IMR-90 (cell line): ENCODE data around the gene SPEF2. TPM values are rescaled to one million over a fixed set of nuclear protein-coding genes. Genes with fewer than 3 reads are reported as not detected.

Source experiments
- ATAC-seq: fragments of 200-7000 bp; cut with Tn5 transposase; 2 replicates; pipeline ENCODE4 v1.9.1; 2020; ENCODE audit warnings: low read depth, mild to moderate bottlenecking, moderate library complexity
- BruUV-seq: library from RNA; stranded (reverse); fragments of 400-500 nt; replicated peaks from 2 replicates; lab custom pipeline; 2021; lab: Mats Ljungman, UMichigan
- CTCF ChIA-PET: fragments of 300-600 bp; formaldehyde crosslinking; extraction: SDS; loops from one replicate; lab custom pipeline; 2021; ENCODE audit warnings: antibody characterized with exemption; lab: Yijun Ruan, JAX
- POLR2A ChIA-PET: fragments of 300-600 bp; sonication (Branson Sonifier 250); formaldehyde crosslinking; loops from one replicate; lab custom pipeline; 2022; ENCODE audit warnings: antibody characterized with exemption; ENCODE audit not compliant: unreplicated experiment; lab: Charles Lee
- DNase-seq: peaks from one replicate; pipeline ENCODE4 v3.0.0; 2013
- H2AFZ ChIP-seq: replicated peaks from 2 replicates; pipeline ENCODE3; 2013; ENCODE audit warnings: low read length, mild to moderate bottlenecking; ENCODE audit not compliant: poor library complexity
- H2AK5ac ChIP-seq: 2 replicates; pipeline ENCODE4 v1.6.1; 2013; ENCODE audit warnings: low read depth, low read length, inconsistent platforms
- H2AK9ac ChIP-seq: replicated peaks from 2 replicates; pipeline ENCODE3; 2013; ENCODE audit warnings: mild to moderate bottlenecking, low read depth, low read length, moderate library complexity; ENCODE audit not compliant: poor library complexity
- H2BK120ac ChIP-seq: 2 replicates; pipeline ENCODE4 v1.6.1; 2013; ENCODE audit warnings: low read depth, low read length, inconsistent platforms
- H2BK15ac ChIP-seq: 3 replicates; pipeline ENCODE4 v1.6.1; 2013; ENCODE audit warnings: low read depth, low read length, inconsistent platforms
- H2BK20ac ChIP-seq: 2 replicates; pipeline ENCODE4 v1.6.1; 2013; ENCODE audit warnings: low read depth, mild to moderate bottlenecking, inconsistent platforms, low read length, moderate library complexity
- H2BK5ac ChIP-seq: 2 replicates; pipeline ENCODE4 v1.6.1; 2013; ENCODE audit warnings: mild to moderate bottlenecking, low read depth, low read length, inconsistent platforms; ENCODE audit not compliant: poor library complexity, severe bottlenecking
- H3K14ac ChIP-seq: replicated peaks from 2 replicates; pipeline ENCODE4 v1.6.1; 2013; ENCODE audit warnings: low read depth, low read length, inconsistent platforms
- H3K18ac ChIP-seq: 2 replicates; pipeline ENCODE4 v1.6.1; 2013; ENCODE audit warnings: low read depth, low read length, control low read depth
- H3K23ac ChIP-seq: 2 replicates; pipeline ENCODE4 v1.6.1; 2013; ENCODE audit warnings: low read depth, low read length, inconsistent platforms
- H3K27ac ChIP-seq: 2 replicates; pipeline ENCODE4 v1.5.1; 2013; ENCODE audit warnings: mild to moderate bottlenecking, control low read depth, low read length; ENCODE audit not compliant: insufficient read depth
- H3K27me3 ChIP-seq: 2 replicates; pipeline ENCODE4 v1.6.1; 2013; ENCODE audit warnings: low read length; ENCODE audit not compliant: control insufficient read depth, insufficient read depth
- H3K36me3 ChIP-seq: 2 replicates; pipeline ENCODE4 v1.6.1; 2013; ENCODE audit warnings: low read length, mixed read lengths; ENCODE audit not compliant: control insufficient read depth, insufficient read depth
- H3K4ac ChIP-seq: 2 replicates; pipeline ENCODE4 v1.6.1; 2013; ENCODE audit warnings: low read depth, low read length, inconsistent platforms
- H3K4me1 ChIP-seq: 2 replicates; pipeline ENCODE4 v1.6.1; 2013; ENCODE audit warnings: low read length, mixed read lengths; ENCODE audit not compliant: control insufficient read depth, insufficient read depth
- H3K4me2 ChIP-seq: 2 replicates; pipeline ENCODE4 v1.6.1; 2013; ENCODE audit warnings: low read depth, mild to moderate bottlenecking, control low read depth, low read length, moderate library complexity
- H3K4me3 ChIP-seq: 2 replicates; pipeline ENCODE4 v1.5.1; 2013; ENCODE audit warnings: low read depth, mild to moderate bottlenecking, control low read depth, low read length, moderate library complexity; ENCODE audit not compliant: insufficient read depth
- H3K56ac ChIP-seq: 2 replicates; pipeline ENCODE4 v1.6.1; 2013; ENCODE audit warnings: low read length, inconsistent platforms; ENCODE audit not compliant: insufficient read depth; ENCODE audit errors: extremely low read depth
- H3K79me1 ChIP-seq, 2 experiments: 2 replicates each; pipeline ENCODE4 v1.6.1; 2013; ENCODE audit warnings: low read length in 2 of 2, inconsistent platforms in 1 of 2, low read depth in 1 of 2
- H3K9ac ChIP-seq: 2 replicates; pipeline ENCODE4 v1.6.1; 2013; ENCODE audit warnings: low read depth, low read length, control low read depth
- H3K9me1 ChIP-seq: 2 replicates; pipeline ENCODE4 v1.6.1; 2013; ENCODE audit warnings: low read length, inconsistent platforms; ENCODE audit not compliant: insufficient read depth
- H3K9me3 ChIP-seq: 2 replicates; pipeline ENCODE4 v1.6.1; 2013; ENCODE audit warnings: low read length; ENCODE audit not compliant: control insufficient read depth, insufficient read depth
- H4K20me1 ChIP-seq: 2 replicates; pipeline ENCODE4 v1.6.1; 2013; ENCODE audit warnings: low read length, inconsistent platforms; ENCODE audit not compliant: insufficient read depth
- H4K5ac ChIP-seq: 2 replicates; pipeline ENCODE4 v1.6.1; 2013; ENCODE audit warnings: mild to moderate bottlenecking, low read depth, low read length, control low read depth
- H4K8ac ChIP-seq, 2 experiments: 2 replicates each; pipeline ENCODE4 v1.6.1; 2013; ENCODE audit warnings: low read depth in 2 of 2, low read length in 2 of 2, control low read depth in 1 of 2, inconsistent platforms in 1 of 2
- H4K91ac ChIP-seq: 2 replicates; pipeline ENCODE4 v1.6.1; 2013; ENCODE audit warnings: low read depth, low read length, inconsistent platforms; ENCODE audit not compliant: insufficient read depth
- RFX5 ChIP-seq: IDR thresholded peaks from 2 replicates; pipeline ENCODE4 v1.8.0; 2012; ENCODE audit warnings: low read depth, mild to moderate bottlenecking, low read length, moderate library complexity
- dilution Hi-C: fragments of 300-500 bp; cut with HindIII; formaldehyde crosslinking; loops from one replicate; pipeline ENCODE4 v1.14.3; 2018; ENCODE audit warnings: low sequenced_read_pairs; ENCODE audit not compliant: unreplicated experiment
- in situ Hi-C: fragments of 300-500 bp; cut with MboI; formaldehyde crosslinking; loops from 3 replicates; pipeline ENCODE4 v1.14.3; 2019; ENCODE audit warnings: low sequenced_read_pairs, inconsistent platforms, mixed read lengths
- intact Hi-C: fragments of 100-400 bp; cut with micrococcal nuclease; formaldehyde crosslinking; loops from 2 replicates; pipeline ENCODE4 v1.10.0; 2022
- polyA plus RNA-seq, 3 experiments: library from polyadenylated mRNA; depleted of rRNA; stranded (reverse); fragments of >200 nt; gene quantifications; 2 replicates each; pipeline ENCODE4 v1.2.3, GENCODE V29; 2012; ENCODE audit warnings: low replicate concordance in 1 of 3
- total RNA-seq: library from RNA; depleted of rRNA; stranded (reverse); fragments of >200 nt; gene quantifications from 2 replicates; pipeline ENCODE4 v1.2.3, GENCODE V29; 2012

Gene SPEF2
- total and polyA plus RNA-seq, 2 of the 4 experiments (the other 2 are of a cell fraction) = 1.7 to 2.3 TPM

DNA sequence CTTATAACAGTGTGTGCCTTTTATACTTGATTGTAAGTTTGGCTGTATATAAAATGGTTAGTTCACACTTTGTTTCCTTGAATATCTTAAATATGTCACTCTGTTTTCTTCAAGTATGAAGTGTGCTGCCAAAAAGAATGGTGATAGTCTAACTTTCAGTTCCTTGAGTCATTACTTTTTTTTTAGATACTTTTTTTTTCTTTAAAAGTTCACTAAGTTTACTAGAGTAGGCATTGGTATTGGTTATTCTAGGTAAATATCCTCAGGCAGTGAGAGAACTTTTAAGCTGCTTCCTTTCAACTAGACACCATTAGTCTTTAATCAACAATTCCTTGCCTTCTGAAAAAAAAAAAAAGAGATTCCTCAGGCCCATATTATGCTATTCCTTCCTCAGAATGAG, 41.9 kb downstream of the SPEF2 start:
- Histone ChIP-seq H2AFZ (no peak overlapping the region), H2BK20ac (no peak overlapping the region), H2BK120ac (no peak overlapping the region), H4K8ac (no peak overlapping the region), H3K4me3 (no peak overlapping the region), H3K23ac (no peak overlapping the region), H2AK9ac (no peak overlapping the region), H3K27ac (no peak overlapping the region), H3K36me3 (no peaks in the 10 kb centered on the region), H3K4ac (no peak overlapping the region), H3K4me1 (peaks cover 2% of the 10 kb centered on the region; the same call in 1 of the 2 replicates), H2AK5ac (no peak overlapping the region), H2BK5ac (no peak overlapping the region), H4K91ac (no peak overlapping the region), H3K14ac (no peak overlapping the region), H3K56ac (no peak overlapping the region), H2BK15ac (no peak overlapping the region), H4K5ac (no peak overlapping the region), H4K20me1 (no peaks in the 10 kb centered on the region), H3K9me1 (no peaks in the 10 kb centered on the region), H3K79me1 (no peaks in the 10 kb centered on the region), H3K4me2 (no peak overlapping the region), H3K27me3 (no peaks in the 10 kb centered on the region), H3K9me3 (no peaks in the 10 kb centered on the region), H3K9ac (no peak overlapping the region), H3K18ac (no peak overlapping the region)
- in situ Hi-C loops (loop anchor here (5.0 kb wide), 1 partner anchor 263 kb away; no protein-coding TSS in a partner anchor), dilution Hi-C loops (no loop called here), intact Hi-C loops (loop anchor here (5.0 kb wide), 1 partner anchor 113 kb away; no protein-coding TSS in a partner anchor)
- CTCF ChIA-PET = interaction anchor here (0.6 to 2.4 kb wide), 3 partner anchors 8 to 79 kb away, joined by 3 to 14 read pairs (median 4); no protein-coding TSS in a partner anchor
- BruUV-seq = no TSS peak
- POLR2A ChIA-PET = no interaction called here
- DNase-seq = no peak
- ATAC-seq = no peak
- TF ChIP-seq RFX5 = no peak
